ENCODE data around the gene CCDC141.
"Not testable (repeated sequence)": the region's sequence is repeated elsewhere in the genome, so short reads cannot be mapped to it uniquely, and the experiment has no call there.

The CCDC141 gene

GRCh38 chr2:179049546-179050311, at the start of gene CCDC141:
Gene CCDC141, minus strand, starts transcription at chr2:179050137. Its CDS starts 196 bp downstream, at chr2:179049941.
- no peak for DNase-seq

- no peak for DNase-seq
Observed at GRCh38 chr2:179098080-179098689, 48.2 kb upstream of the CCDC141 start.

- no peak for DNase-seq
Observed at GRCh38 chr2:179097131-179097530, 47.2 kb upstream of the CCDC141 start.

GRCh38 chr2:179096090-179096489, 46.2 kb upstream of the CCDC141 start:
- DNase-seq = no peak

- not testable (repeated sequence) for DNase-seq
Observed at GRCh38 chr2:179092912-179093311, 43.0 kb upstream of the CCDC141 start.

- DNase-seq = no peak
Observed at GRCh38 chr2:179082697-179083096, 32.8 kb upstream of the CCDC141 start.

- no peak for DNase-seq
Observed at GRCh38 chr2:179081954-179082353, 32.0 kb upstream of the CCDC141 start.

- DNase-seq = no peak
Observed at GRCh38 chr2:179072527-179072926, 22.6 kb upstream of the CCDC141 start.

- no peak for DNase-seq
Observed at GRCh38 chr2:179071810-179072355, 21.9 kb upstream of the CCDC141 start.

GRCh38 chr2:179070895-179071294, 21.0 kb upstream of the CCDC141 start:
- DNase-seq = no peak

GRCh38 chr2:179069685-179070084, 19.7 kb upstream of the CCDC141 start:
- no peak for DNase-seq

- no peak for DNase-seq
Observed at GRCh38 chr2:179068991-179069643, 19.2 kb upstream of the CCDC141 start.

GRCh38 chr2:179059026-179059700, 9.2 kb upstream of the CCDC141 start:
- peak in 1 of 2 experiments; percentile 5 for DNase-seq

GRCh38 chr2:179057737-179058136, 7.8 kb upstream of the CCDC141 start:
- DNase-seq = no peak

GRCh38 chr2:179053568-179053967, 3.6 kb upstream of the CCDC141 start:
- DNase-seq = not testable (repeated sequence)

GRCh38 chr2:179051250-179051649, 1.3 kb upstream of the CCDC141 start:
- no peak for DNase-seq

- no peak for DNase-seq
Observed at GRCh38 chr2:179050755-179051154, 818 bp upstream of the CCDC141 start.

GRCh38 chr2:179049203-179049545, 763 bp downstream of the CCDC141 start:
- no peak for DNase-seq

GRCh38 chr2:179048099-179048498, 1.8 kb downstream of the CCDC141 start:
- DNase-seq = no peak

- not testable (repeated sequence) for DNase-seq
Observed at GRCh38 chr2:179045602-179046001, 4.3 kb downstream of the CCDC141 start.

GRCh38 chr2:179044500-179044899, 5.4 kb downstream of the CCDC141 start:
- no peak for DNase-seq

GRCh38 chr2:179037807-179038206, 12.1 kb downstream of the CCDC141 start:
- DNase-seq = no peak

- DNase-seq = no peak
Observed at GRCh38 chr2:179036353-179036905, 13.5 kb downstream of the CCDC141 start.
